Stomach (tissue), 9 donors: ENCODE results near the gene PRKN. TPM values are rescaled to one million over a fixed set of nuclear protein-coding genes. Genes with fewer than 3 reads are reported as not detected.

Experiments used
- DNase-seq, 2 donors: peaks; one replicate each; pipeline versions ENCODE4 v3.0.0 to v3.0.0-alpha.2; 2013 to 2019
- H3K27ac ChIP-seq, 5 donors: fragments of 200-600 bp in 4 of 5; sonication (generic) in 4 of 5; one replicate each; pipeline ENCODE4 v1.5.1; 2013 to 2019; ENCODE audit warnings: mild to moderate bottlenecking in 1 of 5, moderate library complexity in 1 of 5
- H3K27me3 ChIP-seq, 3 donors: fragments of 200-600 bp; sonication (generic); one replicate each; pipeline ENCODE4 v1.5.1; 2017 to 2019; ENCODE audit warnings: mixed run types in 1 of 3
- H3K36me3 ChIP-seq, 4 donors: fragments of 200-600 bp; sonication (generic); 1 replicate in 3 of 4; 2 replicates in 1 of 4; pipeline ENCODE4 v1.5.1; 2016 to 2019
- H3K4me1 ChIP-seq, 4 donors: fragments of 200-600 bp; sonication (generic); one replicate each; pipeline ENCODE4 v1.5.1; 2016 to 2019
- H3K4me3 ChIP-seq, 4 donors: fragments of 200-600 bp; sonication (generic) in 3 of 4; one replicate each; pipeline ENCODE4 v1.5.1; 2016 to 2019; ENCODE audit warnings: mild to moderate bottlenecking in 1 of 4
- H3K9me3 ChIP-seq, 4 donors: fragments of 200-600 bp; sonication (generic); one replicate each; pipeline ENCODE4 v1.5.1; 2016 to 2019
- EP300 ChIP-seq: sonication (generic); formaldehyde crosslinking; IDR thresholded peaks from one replicate; pipeline ENCODE4 v1.6.1; 2017; ENCODE audit warnings: antibody characterized with exemption
- POLR2A ChIP-seq, 4 donors: fragments of 450-650 bp; IDR thresholded peaks; one replicate each; pipeline ENCODE4 v1.6.1; 2016; ENCODE audit warnings: antibody characterized with exemption in 4 of 4, control low read depth in 2 of 4, mild to moderate bottlenecking in 1 of 4, moderate library complexity in 1 of 4
- POLR2AphosphoS5 ChIP-seq, 3 donors: sonication (generic); formaldehyde crosslinking; IDR thresholded peaks; one replicate each; pipeline ENCODE4 v1.6.1; 2016; ENCODE audit warnings: antibody characterized with exemption in 3 of 3
- WGBS, 5 donors: extraction: QIAGEN DNeasy Blood & Tissue Kit in 3 of 5; methylation state at CpG; one replicate each; pipeline versions ENCODE4 v1.1.5 to v1.1.7; 2013 to 2018; 5-methylcytosine and 5-hydroxymethylcytosine counted together
- intact Hi-C: fragments of 100-400 bp; cut with DNase I; formaldehyde crosslinking; loops from one replicate; pipeline ENCODE4 v1.15.1; 2023; ENCODE audit warnings: low total_unique reads
- polyA plus RNA-seq, 3 donors: library from polyadenylated mRNA; stranded (reverse); fragments of 200-250 nt; gene quantifications; one replicate each; pipeline ENCODE4 v1.2.3, GENCODE V29; 2013
- total RNA-seq, 5 donors: library from RNA; depleted of rRNA; stranded (reverse); fragments of >200 nt; gene quantifications; one replicate each; pipeline versions ENCODE4 v1.1.0 to v1.2.3, GENCODE V29; 2014 to 2016
- TF ChIP-seq, protein P1 (sequence below), 7 experiments: fragments of 450-650 bp in 4 of 7; fragments of 200-600 bp in 3 of 7; sonication (generic) in 3 of 7; IDR thresholded peaks; one replicate each; pipeline ENCODE4 v1.5.1; 2016 to 2019; ENCODE audit warnings: antibody characterized with exemption in 7 of 7, control low read depth in 2 of 7, mild to moderate bottlenecking in 1 of 7
- donor health status: healthy with polysubstance abuse.
- donor health status: Bipolar disorder and iron deficiency.
- donor health status: healthy.

The PRKN gene
- total and polyA plus RNA-seq, 8 donors = 0.68 to 19.8 (median 9.5) TPM

- no peaks in the 10 kb centered on the region for H3K9me3 ChIP-seq
- no peak overlapping the region for H3K4me3 ChIP-seq
- H3K27me3 ChIP-seq = no peaks in the 10 kb centered on the region
- no peaks in the 10 kb centered on the region for H3K4me1 ChIP-seq
- DNase-seq = no peak
- H3K27ac ChIP-seq = no peak overlapping the region
- no peaks in the 10 kb centered on the region for H3K36me3 ChIP-seq
- WGBS, 5 donors = 79 to 93% (median 87%) methylated on average over 2 of the region's 2 CpGs
- intact Hi-C loops = no loop called here
- no peak for TF ChIP-seq POLR2AphosphoS5 (IDR thresholded peaks at IDR 0.05)
- no peak for TF ChIP-seq EP300
- TF ChIP-seq POLR2A (IDR thresholded peaks at IDR 0.05) = no peak
- TF ChIP-seq, protein P1, sequence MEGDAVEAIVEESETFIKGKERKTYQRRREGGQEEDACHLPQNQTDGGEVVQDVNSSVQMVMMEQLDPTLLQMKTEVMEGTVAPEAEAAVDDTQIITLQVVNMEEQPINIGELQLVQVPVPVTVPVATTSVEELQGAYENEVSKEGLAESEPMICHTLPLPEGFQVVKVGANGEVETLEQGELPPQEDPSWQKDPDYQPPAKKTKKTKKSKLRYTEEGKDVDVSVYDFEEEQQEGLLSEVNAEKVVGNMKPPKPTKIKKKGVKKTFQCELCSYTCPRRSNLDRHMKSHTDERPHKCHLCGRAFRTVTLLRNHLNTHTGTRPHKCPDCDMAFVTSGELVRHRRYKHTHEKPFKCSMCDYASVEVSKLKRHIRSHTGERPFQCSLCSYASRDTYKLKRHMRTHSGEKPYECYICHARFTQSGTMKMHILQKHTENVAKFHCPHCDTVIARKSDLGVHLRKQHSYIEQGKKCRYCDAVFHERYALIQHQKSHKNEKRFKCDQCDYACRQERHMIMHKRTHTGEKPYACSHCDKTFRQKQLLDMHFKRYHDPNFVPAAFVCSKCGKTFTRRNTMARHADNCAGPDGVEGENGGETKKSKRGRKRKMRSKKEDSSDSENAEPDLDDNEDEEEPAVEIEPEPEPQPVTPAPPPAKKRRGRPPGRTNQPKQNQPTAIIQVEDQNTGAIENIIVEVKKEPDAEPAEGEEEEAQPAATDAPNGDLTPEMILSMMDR (IDR thresholded peaks at IDR 0.05) = no peak
These were observed 877.0 kb downstream of the PRKN start for GRCh38 chr6:161850562-161850961.

DNA sequence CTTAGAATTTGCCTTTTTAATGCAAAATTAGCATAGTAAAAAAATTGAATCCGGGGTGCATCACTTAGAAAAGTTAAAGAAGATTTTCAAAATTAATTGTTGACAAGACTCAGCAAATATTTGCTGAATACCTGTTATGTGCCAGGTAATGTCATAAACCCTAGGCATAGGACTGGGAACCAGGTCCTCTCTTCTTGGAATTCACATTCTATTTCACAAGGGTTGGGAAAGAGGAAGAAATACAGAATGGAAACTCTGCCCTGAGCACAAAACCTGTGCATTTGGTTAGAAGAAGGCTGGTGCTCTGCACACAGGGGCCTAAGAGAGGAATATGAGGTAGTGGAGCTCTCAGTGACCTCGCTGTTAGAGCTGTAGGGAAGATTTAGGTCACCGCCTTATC, 879.9 kb downstream of the PRKN start:
- DNase-seq = no peak
- intact Hi-C loops = no loop called here
- WGBS, 5 donors = 78 to 87% (median 83%) methylated on average over 3 of the region's 3 CpGs
- Histone ChIP-seq H3K4me3 (no peak overlapping the region), H3K36me3 (no peaks in the 10 kb centered on the region), H3K4me1 (no peaks in the 10 kb centered on the region), H3K27ac (no peak overlapping the region), H3K27me3 (no peaks in the 10 kb centered on the region), H3K9me3 (no peaks in the 10 kb centered on the region)
- TF ChIP-seq, protein P1 (IDR thresholded peaks at IDR 0.05) = no peak
- TF ChIP-seq POLR2AphosphoS5 (IDR thresholded peaks at IDR 0.05) (no peak), EP300 (no peak), POLR2A (IDR thresholded peaks at IDR 0.05) (no peak)

DNA sequence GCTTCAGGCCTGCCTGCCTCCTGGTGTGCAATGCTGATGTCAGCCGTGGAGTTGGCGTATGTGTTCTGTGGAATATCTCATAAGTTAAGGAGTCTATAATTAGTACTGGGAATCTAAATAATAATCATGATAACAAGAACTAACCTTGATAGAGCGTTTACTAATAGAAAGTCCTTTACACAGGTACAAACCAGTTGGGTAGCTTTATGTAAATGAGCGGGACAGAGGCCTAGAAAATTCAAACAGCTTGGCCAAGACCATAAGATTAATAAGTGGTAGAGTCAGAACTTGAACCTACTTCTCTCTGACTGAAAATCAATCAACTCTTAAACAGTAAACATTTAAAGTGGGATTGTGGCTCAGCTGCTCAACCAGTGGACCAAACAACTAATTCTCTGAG, 882.8 kb downstream of the PRKN start:
- peak overlapping the region in 1 of 5 donors; percentile 57 for H3K27ac ChIP-seq
- no peaks in the 10 kb centered on the region for H3K4me1 ChIP-seq
- no peaks in the 10 kb centered on the region for H3K36me3 ChIP-seq
- H3K4me3 ChIP-seq = no peak overlapping the region
- no peaks in the 10 kb centered on the region for H3K27me3 ChIP-seq
- no peaks in the 10 kb centered on the region for H3K9me3 ChIP-seq
- intact Hi-C loops = no loop called here
- no peak for TF ChIP-seq EP300
- TF ChIP-seq POLR2A (IDR thresholded peaks at IDR 0.05) = no peak
- peak in 1 of 3 donors; percentile 12 for TF ChIP-seq POLR2AphosphoS5 (IDR thresholded peaks at IDR 0.05)
- TF ChIP-seq, protein P1 (IDR thresholded peaks at IDR 0.05) = no peak
- DNase-seq = peak in 1 of 2 donors; percentile 48
- 31 to 52% (median 50%) methylated on average over 4 of the region's 4 CpGs for WGBS, 5 donors

DNA sequence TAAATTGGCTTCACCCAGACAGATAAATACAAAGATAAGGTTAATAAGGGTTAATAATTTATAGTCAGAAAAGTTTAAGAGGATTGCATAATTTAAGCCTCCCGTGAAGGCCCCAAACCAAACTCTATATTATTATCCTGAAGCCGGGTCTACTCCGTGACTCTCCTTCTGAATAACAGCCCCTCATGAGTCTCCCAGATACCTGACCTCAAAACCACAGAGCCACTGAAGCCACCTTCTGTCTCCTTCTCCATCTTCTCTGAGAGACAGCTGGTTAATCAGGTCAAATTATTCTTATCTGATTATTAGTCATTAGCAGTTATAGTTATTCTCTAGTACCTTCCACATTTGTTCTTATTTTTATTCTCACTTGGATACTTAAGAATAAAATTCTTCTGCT, 884.5 kb downstream of the PRKN start:
- no peak overlapping the region for H3K4me3 ChIP-seq
- no peaks in the 10 kb centered on the region for H3K36me3 ChIP-seq
- no peaks in the 10 kb centered on the region for H3K9me3 ChIP-seq
- WGBS, 5 donors = 83 to 89% (median 88%) methylated on average over 3 of the region's 3 CpGs
- intact Hi-C loops = no loop called here
- no peaks in the 10 kb centered on the region for H3K27me3 ChIP-seq
- TF ChIP-seq, protein P1 (IDR thresholded peaks at IDR 0.05) = no peak
- TF ChIP-seq POLR2AphosphoS5 (IDR thresholded peaks at IDR 0.05) (no peak), POLR2A (IDR thresholded peaks at IDR 0.05) (no peak), EP300 (no peak)
- no peak overlapping the region for H3K27ac ChIP-seq
- DNase-seq = no peak
- peaks cover 0 to 8% (median 4%) of the 10 kb centered on the region in 4 donors for H3K4me1 ChIP-seq
